ENCODE results near the gene GRIK4. TPM values are rescaled to one million over a fixed set of nuclear protein-coding genes. Genes with fewer than 3 reads are reported as not detected.

GRIK4 gene
- total RNA-seq, 3 donors from 2014 or later (not counting 1 experiment from before 2014, with no cell fraction given), result 2.2 to 32.3 (median 21.9) TPM

- Histone ChIP-seq H3K4me1 (ENCODE audit: control insufficient read depth, insufficient read depth, low read length) (peaks cover 19% of the 10 kb centered on the region), H3K36me3 (ENCODE audit: control insufficient read depth, insufficient read depth, low read length) (no peaks in the 10 kb centered on the region), H3K4me3 (ENCODE audit: low read length) (no peak overlapping the region), H3K27me3 (ENCODE audit: control insufficient read depth, insufficient read depth, low read length) (no peaks in the 10 kb centered on the region), H3K9me3 (ENCODE audit: control insufficient read depth, insufficient read depth, low read length) (no peaks in the 10 kb centered on the region), H3K27ac (ENCODE audit: low read length) (no peak overlapping the region)
- no peaks in the 10 kb centered on the region for H3K9me3 Mint-ChIP-seq
- WGBS (ENCODE audit: insufficient coverage), result 76% methylated on average over 3 of the region's 3 CpGs
- H3K4me3 Mint-ChIP-seq, result no peak overlapping the region
- no peaks in the 10 kb centered on the region for H3K36me3 Mint-ChIP-seq
- TF ChIP-seq CTCF (IDR thresholded peaks at IDR 0.05), result no peak
- ATAC-seq (no peak), DNase-seq (no peak)
- intact Hi-C loops (cut with micrococcal nuclease), result no loop called here
- H3K27ac Mint-ChIP-seq, result peak overlapping the region in 1 of 2 donors; percentile 71
- H3K4me1 Mint-ChIP-seq, result peaks cover 22 to 53% of the 10 kb centered on the region in 2 donors
- peaks cover 0 to 4% of the 10 kb centered on the region in 2 donors for H3K27me3 Mint-ChIP-seq (ENCODE audit: low read depth in 2 of 2)
These were observed 146.5 kb downstream of the GRIK4 start for GRCh38 chr11:120658071-120658423.

DNA sequence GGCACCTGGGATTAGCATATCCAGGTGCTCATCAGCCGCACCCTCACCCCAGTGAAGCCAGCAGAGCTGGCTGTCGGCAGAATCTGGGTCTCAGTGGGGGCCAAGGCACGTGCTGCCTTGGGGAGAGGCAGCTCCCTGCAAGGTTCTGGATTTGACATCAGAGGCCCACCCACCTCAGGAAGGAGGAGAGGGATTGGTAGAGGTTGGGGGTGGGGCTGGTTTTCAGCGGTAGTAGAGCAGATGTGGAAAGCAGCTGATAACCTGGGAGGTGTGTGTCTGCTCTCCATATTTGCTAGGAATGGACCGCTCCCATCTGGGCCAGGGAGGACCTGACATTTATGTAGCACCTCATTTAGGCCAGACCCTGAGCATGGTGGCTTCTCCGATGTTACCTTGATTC, 147.5 kb downstream of the GRIK4 start:
- Mint-ChIP-seq H3K9me3 (no peaks in the 10 kb centered on the region), H3K4me1 (peaks cover 22 to 62% of the 10 kb centered on the region in 2 donors), H3K27ac (peak overlapping the region in 1 of 2 donors; percentile 80), H3K4me3 (no peak overlapping the region), H3K36me3 (no peaks in the 10 kb centered on the region), H3K27me3 (ENCODE audit: low read depth in 2 of 2) (peaks cover 0 to 4% of the 10 kb centered on the region in 2 donors)
- no peaks in the 10 kb centered on the region for H3K36me3 ChIP-seq (ENCODE audit: control insufficient read depth, insufficient read depth, low read length)
- WGBS (ENCODE audit: insufficient coverage), result 85% methylated on average over 6 of the region's 6 CpGs
- no peak overlapping the region for H3K27ac ChIP-seq (ENCODE audit: low read length)
- H3K27me3 ChIP-seq (ENCODE audit: control insufficient read depth, insufficient read depth, low read length), result no peaks in the 10 kb centered on the region
- DNase-seq (no peak), ATAC-seq (no peak)
- peaks cover 19% of the 10 kb centered on the region for H3K4me1 ChIP-seq (ENCODE audit: control insufficient read depth, insufficient read depth, low read length)
- no peak overlapping the region for H3K4me3 ChIP-seq (ENCODE audit: low read length)
- no peaks in the 10 kb centered on the region for H3K9me3 ChIP-seq (ENCODE audit: control insufficient read depth, insufficient read depth, low read length)
- intact Hi-C loops (cut with micrococcal nuclease), result no loop called here
- TF ChIP-seq CTCF (IDR thresholded peaks at IDR 0.05), result no peak

GRCh38 chr11:120660024-120660565, 148.5 kb downstream of the GRIK4 start:
- WGBS (ENCODE audit: insufficient coverage), result 27% methylated on average over 17 of the region's 17 CpGs

More at GRCh38 chr11:120660024-120660565, 148.5 kb downstream of the GRIK4 start:
- Mint-ChIP-seq H3K27me3 (ENCODE audit: low read depth in 2 of 2) (peaks cover 0 to 4% of the 10 kb centered on the region in 2 donors), H3K4me1 (peaks cover 21 to 56% of the 10 kb centered on the region in 2 donors), H3K9me3 (no peaks in the 10 kb centered on the region), H3K27ac (peak overlapping the region in 1 of 2 donors; percentile 83), H3K36me3 (no peaks in the 10 kb centered on the region), H3K4me3 (peak overlapping the region; percentile 21)
- ATAC-seq, result peak; percentile 62 to 88 (median 69)
- Histone ChIP-seq H3K4me1 (ENCODE audit: control insufficient read depth, insufficient read depth, low read length) (peaks cover 18% of the 10 kb centered on the region), H3K9me3 (ENCODE audit: control insufficient read depth, insufficient read depth, low read length) (no peaks in the 10 kb centered on the region), H3K27ac (ENCODE audit: low read length) (no peak overlapping the region), H3K4me3 (ENCODE audit: low read length) (no peak overlapping the region), H3K27me3 (ENCODE audit: control insufficient read depth, insufficient read depth, low read length) (no peaks in the 10 kb centered on the region), H3K36me3 (ENCODE audit: control insufficient read depth, insufficient read depth, low read length) (no peaks in the 10 kb centered on the region)
- peak; percentile 19 to 64 for DNase-seq
- TF ChIP-seq CTCF (IDR thresholded peaks at IDR 0.05), result peak; percentile 62
- intact Hi-C loops (cut with micrococcal nuclease), result loop anchor here (1.0 kb wide), 1 partner anchor 269 kb away; no protein-coding TSS in a partner anchor

Data from natural killer cell (primary cell).